Testis (tissue), 2 donors: ENCODE results near the gene ERLIN1.

Experiments
- CTCF ChIP-seq, 3 experiments: fragments of 450-650 bp in 2 of 3; fragments of 200-600 bp in 1 of 3; sonication (generic) in 1 of 3; IDR thresholded peaks; one replicate each; pipeline ENCODE4 v1.5.1; 2016 to 2019; ENCODE audit warnings: antibody characterized with exemption in 3 of 3, mild to moderate bottlenecking in 2 of 3, moderate library complexity in 1 of 3
- POLR2A ChIP-seq: fragments of 450-650 bp; IDR thresholded peaks from one replicate; pipeline ENCODE4 v1.6.1; 2017; ENCODE audit warnings: antibody characterized with exemption, mild to moderate bottlenecking, moderate library complexity

- TF ChIP-seq CTCF (IDR thresholded peaks at IDR 0.05) (no peak), POLR2A (no peak)
These were observed 56.4 kb downstream of the ERLIN1 start for GRCh38 chr10:100129424-100129823.
